ENCODE results near the gene TMEM115. TPM values are rescaled to one million over a fixed set of nuclear protein-coding genes. Genes with fewer than 3 reads are reported as not detected.

Gene TMEM115, protein sequence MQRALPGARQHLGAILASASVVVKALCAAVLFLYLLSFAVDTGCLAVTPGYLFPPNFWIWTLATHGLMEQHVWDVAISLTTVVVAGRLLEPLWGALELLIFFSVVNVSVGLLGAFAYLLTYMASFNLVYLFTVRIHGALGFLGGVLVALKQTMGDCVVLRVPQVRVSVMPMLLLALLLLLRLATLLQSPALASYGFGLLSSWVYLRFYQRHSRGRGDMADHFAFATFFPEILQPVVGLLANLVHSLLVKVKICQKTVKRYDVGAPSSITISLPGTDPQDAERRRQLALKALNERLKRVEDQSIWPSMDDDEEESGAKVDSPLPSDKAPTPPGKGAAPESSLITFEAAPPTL
- total RNA-seq (ENCODE audit: low replicate concordance) = 42.7 and 44.4 TPM in 2 replicates
- long read RNA-seq, transcript TMEM115-201 (2 exons, 2,197 nt) = major isoform, 11 of 13 reads
- long read RNA-seq, partial matches to known transcripts = 2 of 13 reads
- long read RNA-seq, other reads (novel, unspliced or antisense) = 0 of 13 reads

DNA sequence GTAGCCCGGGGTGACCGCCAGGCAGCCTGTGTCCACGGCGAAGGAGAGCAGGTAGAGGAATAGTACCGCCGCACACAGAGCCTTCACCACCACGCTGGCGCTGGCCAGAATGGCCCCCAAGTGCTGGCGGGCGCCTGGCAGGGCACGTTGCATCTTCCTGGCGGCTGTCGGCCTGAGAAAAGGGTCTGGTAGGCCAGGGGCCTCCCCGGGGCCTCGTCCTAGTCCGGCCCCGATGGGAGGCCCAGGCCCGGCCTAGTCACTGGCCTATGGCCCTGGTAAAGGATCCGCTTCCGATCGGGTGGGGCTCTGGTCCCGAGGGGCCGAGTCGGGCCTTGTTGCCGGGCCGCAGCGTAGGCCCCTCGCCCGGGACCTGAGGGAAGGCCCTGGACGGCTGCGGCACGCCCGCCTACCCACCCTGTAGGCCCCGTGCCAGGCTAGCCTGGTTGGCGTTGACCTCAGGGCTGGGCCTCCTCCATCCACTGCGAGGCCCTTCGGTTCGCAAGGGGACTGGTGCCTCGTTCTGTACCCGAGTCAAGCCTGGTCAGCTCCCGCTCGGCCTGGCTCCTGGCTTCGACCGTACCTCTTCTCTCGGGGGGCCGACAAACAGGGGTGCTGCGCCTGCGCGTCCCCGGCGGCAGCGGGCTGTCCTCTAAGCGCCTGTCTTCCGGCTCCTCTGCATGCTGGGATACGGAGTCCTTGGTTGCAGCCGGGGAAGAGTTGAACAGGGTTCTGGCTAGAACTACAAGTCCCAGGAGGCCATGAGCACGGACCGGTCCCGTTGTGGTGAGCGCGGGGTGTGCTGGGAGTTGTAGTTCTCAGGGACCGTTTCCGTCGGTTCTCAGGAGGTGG lies at the start of gene TMEM115:
TMEM115 (minus strand) TSS at position 611 of the 849 bp plus-strand sequence; CDS start at position 153, 458 bp downstream.
- H3K9me3 Mint-ChIP-seq = no peaks in the 10 kb centered on the region
- H3K4me1 Mint-ChIP-seq (ENCODE audit: unreplicated experiment) = peaks cover 26% of the 10 kb centered on the region
- H3K27me3 Mint-ChIP-seq = no peaks in the 10 kb centered on the region
- H3K36me3 Mint-ChIP-seq = no peaks in the 10 kb centered on the region
- peak within 1 kb of the TSS; percentile 95 for H3K27ac Mint-ChIP-seq
- peak within 1 kb of the TSS; percentile 98 for H3K4me3 Mint-ChIP-seq
- DNase-seq (ENCODE audit: extremely low spot score, unreplicated experiment) = peak; percentile 93
- TF ChIP-seq, protein P1, sequence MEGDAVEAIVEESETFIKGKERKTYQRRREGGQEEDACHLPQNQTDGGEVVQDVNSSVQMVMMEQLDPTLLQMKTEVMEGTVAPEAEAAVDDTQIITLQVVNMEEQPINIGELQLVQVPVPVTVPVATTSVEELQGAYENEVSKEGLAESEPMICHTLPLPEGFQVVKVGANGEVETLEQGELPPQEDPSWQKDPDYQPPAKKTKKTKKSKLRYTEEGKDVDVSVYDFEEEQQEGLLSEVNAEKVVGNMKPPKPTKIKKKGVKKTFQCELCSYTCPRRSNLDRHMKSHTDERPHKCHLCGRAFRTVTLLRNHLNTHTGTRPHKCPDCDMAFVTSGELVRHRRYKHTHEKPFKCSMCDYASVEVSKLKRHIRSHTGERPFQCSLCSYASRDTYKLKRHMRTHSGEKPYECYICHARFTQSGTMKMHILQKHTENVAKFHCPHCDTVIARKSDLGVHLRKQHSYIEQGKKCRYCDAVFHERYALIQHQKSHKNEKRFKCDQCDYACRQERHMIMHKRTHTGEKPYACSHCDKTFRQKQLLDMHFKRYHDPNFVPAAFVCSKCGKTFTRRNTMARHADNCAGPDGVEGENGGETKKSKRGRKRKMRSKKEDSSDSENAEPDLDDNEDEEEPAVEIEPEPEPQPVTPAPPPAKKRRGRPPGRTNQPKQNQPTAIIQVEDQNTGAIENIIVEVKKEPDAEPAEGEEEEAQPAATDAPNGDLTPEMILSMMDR (conservative IDR thresholded peaks at IDR 0.05) = no peak

DNA sequence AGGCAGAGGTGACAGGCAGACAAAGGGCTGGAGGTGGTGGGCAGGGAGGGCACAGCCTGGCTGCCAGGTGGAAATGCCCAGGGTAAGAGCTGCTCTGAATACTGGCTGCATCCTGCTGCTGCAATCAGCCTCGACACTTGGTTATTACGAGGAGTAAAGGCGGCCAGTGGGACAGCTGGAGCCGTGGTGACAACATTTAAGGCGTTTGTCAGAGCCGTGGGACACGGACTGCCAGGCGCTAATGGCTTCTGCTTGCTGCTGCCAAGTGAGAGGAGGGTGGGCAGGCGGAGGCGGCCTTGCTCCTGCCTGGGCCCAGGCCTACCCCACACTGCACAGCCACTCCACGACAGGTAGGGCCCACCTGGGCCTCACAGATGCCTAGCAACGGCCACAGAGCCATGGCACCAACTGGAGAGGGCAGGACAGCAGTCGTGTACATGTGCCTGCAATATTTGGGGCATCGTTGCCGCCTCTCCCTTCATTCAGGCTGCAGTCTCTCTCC lies 49.2 kb upstream of the TMEM115 start:
- H3K36me3 Mint-ChIP-seq = no peaks in the 10 kb centered on the region
- H3K27me3 Mint-ChIP-seq = peaks cover 2% of the 10 kb centered on the region
- no peak overlapping the region for H3K4me3 Mint-ChIP-seq
- no peak for DNase-seq (ENCODE audit: extremely low spot score, unreplicated experiment)
- TF ChIP-seq, protein P1 (conservative IDR thresholded peaks at IDR 0.05) = no peak
- no peak overlapping the region for H3K27ac Mint-ChIP-seq
- no peaks in the 10 kb centered on the region for H3K9me3 Mint-ChIP-seq
- peaks cover 5% of the 10 kb centered on the region for H3K4me1 Mint-ChIP-seq (ENCODE audit: unreplicated experiment)

DNA sequence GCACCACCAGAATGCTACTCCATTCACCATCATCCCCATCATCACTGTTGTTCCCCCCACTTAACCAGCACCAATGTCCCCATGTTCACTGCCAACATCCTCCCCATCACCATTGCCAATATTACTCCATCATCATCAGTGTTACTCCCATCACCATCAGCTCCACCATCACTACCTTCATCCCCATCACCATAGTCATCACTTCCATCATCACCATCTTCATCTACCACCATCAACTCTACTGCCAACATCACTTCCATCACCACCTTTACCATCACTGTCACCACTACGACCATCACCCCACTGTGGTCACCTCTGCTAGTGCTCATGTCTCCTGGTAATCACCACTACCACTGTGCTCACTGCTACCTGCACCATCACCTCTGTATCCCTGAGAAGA lies 47.2 kb upstream of the TMEM115 start:
- TF ChIP-seq, protein P1 (conservative IDR thresholded peaks at IDR 0.05) = no peak
- no peaks in the 10 kb centered on the region for H3K9me3 Mint-ChIP-seq
- H3K27me3 Mint-ChIP-seq = peaks cover 7% of the 10 kb centered on the region
- no peak overlapping the region for H3K27ac Mint-ChIP-seq
- H3K4me3 Mint-ChIP-seq = no peak overlapping the region
- no peaks in the 10 kb centered on the region for H3K4me1 Mint-ChIP-seq (ENCODE audit: unreplicated experiment)
- DNase-seq (ENCODE audit: extremely low spot score, unreplicated experiment) = no peak
- H3K36me3 Mint-ChIP-seq = no peaks in the 10 kb centered on the region

DNA sequence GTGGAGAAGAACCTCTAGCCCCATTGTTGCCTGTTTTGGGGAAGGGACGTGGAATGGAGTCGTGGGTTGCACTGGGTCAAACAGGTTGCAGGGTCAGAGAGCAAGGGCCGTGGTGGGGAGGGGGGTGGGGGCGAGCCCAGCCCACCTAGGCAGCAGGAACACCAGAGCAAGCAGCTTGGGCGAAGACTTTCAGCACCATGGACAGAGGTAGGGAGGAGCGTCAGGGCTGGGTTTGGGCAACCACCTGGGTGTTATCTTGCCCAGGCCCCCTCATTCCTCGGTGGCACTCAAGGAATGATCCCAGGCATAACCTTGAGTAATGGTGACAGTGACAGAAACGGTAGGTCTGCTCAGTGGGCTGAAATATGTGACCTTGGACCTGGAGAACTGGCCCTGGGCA lies 45.9 kb upstream of the TMEM115 start:
- Mint-ChIP-seq H3K27me3 (peaks cover 7% of the 10 kb centered on the region), H3K4me1 (ENCODE audit: unreplicated experiment) (no peaks in the 10 kb centered on the region), H3K36me3 (no peaks in the 10 kb centered on the region), H3K27ac (no peak overlapping the region), H3K4me3 (no peak overlapping the region), H3K9me3 (no peaks in the 10 kb centered on the region)
- TF ChIP-seq, protein P1 (conservative IDR thresholded peaks at IDR 0.05) = no peak
- no peak for DNase-seq (ENCODE audit: extremely low spot score, unreplicated experiment)

DNA sequence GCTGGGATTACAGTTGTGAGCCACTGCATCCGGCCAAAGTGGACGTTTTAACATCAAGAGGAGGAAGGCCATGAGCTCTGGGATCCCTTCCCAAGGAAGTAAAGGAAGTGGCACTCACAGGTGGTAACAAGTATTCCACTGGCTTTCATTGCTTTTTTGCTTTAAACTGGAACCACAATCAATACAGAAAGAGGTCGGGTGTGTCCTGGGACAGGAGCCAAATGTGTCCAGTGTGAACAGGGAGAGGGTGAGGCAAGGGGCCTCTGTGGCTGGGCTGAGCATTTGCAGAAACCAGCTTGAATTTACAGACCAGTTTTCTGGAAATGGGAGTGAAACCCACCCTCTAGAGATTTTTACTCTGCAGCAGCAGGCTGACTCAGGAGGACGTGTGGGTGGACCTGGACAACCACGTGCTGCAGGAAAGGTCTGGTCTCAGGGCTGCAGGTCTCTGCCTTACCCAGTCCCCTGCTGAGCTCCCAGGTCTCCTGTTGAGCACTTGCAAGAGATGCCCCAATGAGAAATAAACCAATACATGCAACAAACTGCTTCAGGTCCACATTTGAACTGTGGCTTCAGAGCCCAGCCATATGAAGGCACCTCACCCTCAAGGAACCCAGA lies 42.8 kb upstream of the TMEM115 start:
- TF ChIP-seq, protein P1 (conservative IDR thresholded peaks at IDR 0.05) = no peak
- Mint-ChIP-seq H3K4me1 (ENCODE audit: unreplicated experiment) (no peaks in the 10 kb centered on the region), H3K9me3 (no peaks in the 10 kb centered on the region), H3K27ac (no peak overlapping the region), H3K36me3 (no peaks in the 10 kb centered on the region), H3K4me3 (no peak overlapping the region), H3K27me3 (peaks cover 7% of the 10 kb centered on the region)
- DNase-seq (ENCODE audit: extremely low spot score, unreplicated experiment) = no peak
